ENCODE results near the gene MYT1.

The MYT1 gene

GRCh38 chr20:64155258-64156135 lies 8.8 kb upstream of the MYT1 start:
- peak; percentile 31 for DNase-seq

DNA sequence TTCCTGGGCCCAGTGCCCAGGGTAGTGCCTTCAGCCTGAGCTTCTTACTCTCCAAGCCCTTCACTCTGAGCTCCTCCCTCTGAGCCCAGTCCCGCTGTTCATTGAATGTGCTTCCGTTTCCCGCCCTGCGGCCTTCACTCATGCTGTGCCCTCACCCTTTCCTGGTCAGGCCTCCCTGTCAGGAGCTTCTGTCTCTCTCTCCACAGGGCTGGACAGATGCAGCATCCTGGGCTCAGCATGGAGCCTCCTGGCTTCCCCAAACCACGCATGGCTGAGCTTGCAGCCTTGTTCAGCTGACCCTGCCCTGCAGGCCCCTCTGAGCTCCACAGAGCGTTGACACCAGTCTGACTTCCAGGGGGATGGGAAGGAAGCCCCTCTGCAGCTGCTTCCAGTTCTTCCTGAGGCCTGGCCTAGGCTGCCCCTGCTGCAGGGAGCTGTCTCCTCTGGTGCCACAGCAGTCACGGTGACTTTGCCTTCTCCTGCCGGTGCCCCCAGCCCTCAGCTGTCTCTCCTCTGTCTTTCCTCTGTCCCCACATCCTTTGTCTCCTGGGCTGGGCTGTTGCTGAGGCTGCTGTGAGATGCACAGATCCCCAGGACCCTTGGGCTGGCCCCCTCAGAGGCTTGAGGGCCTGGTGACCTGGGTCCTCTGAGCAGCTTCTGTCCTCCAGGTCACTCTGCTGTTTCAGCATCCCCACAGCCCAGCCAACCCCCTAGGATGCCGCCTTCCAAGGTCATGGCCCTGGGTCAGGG lies 7.9 kb upstream of the MYT1 start:
- DNase-seq = peak; percentile 82

- DNase-seq = no peak
These were observed 7.1 kb upstream of the MYT1 start for GRCh38 chr20:64156886-64157875.

- no peak for DNase-seq
These were observed 6.4 kb upstream of the MYT1 start for GRCh38 chr20:64157878-64158277.

DNA sequence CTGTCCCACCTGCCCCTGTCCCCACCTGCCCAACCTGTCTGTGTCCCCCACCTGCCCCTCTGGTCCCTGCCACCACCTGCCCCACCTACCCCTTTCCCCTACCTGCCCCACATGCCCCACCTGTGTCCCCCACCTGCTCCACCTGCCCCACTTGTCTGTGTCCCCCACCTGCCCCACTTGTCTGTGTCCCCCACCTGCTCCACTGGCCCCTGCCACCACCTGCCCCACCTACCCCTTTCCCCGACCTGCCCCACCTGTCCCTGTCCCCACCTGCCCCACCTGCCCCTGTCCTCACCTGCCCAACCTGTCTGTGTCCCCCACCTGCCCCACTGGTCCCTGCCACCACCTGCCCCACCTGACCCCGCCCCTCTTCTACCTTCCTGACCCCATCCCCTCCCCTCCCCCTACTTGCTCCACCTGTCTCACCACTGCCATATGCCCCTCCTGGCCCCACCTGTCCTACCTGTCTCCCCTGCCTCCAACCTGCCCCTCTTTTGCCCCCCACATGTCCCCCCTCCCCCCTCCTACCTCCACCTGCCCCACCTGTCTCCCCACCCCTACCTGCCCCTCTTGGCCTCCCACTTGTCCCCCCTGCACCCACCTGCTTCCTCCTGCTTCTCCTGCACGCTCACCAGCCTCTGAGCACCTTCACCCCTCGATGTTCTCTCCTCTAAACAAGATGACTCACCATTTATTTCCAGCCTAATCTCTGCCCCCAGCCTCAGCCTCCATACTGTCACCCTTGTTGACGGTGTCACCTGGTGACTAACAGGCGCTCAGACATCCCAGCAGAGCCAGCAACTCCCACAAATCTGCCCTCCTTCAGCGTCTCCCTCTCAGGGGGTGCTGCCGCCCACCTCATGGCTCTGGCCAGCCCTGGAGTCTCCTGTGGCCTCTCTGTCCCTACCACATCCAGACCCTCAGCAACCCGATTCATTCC lies 5.6 kb upstream of the MYT1 start:
- no peak for DNase-seq

DNA sequence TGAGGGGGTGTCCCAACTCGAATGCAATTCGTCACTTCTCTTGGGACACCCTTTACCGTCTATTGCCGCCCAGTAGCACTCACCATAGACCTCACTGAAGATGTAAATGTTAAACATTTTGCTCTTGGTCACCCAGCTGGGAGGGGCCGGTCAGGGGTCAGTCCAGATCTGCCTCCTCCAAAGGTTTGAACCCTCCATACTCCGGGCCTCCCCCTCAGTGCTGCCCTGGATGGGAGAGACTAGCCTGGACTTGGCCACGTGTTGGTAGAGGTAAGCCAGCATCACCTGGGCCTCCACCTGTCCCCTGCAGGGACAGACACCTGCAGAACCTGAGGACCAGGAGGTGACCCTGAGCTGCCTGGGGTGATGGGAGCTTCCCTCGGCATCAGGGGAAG lies 5.0 kb upstream of the MYT1 start:
- DNase-seq = no peak

- DNase-seq = no peak
These were observed 4.5 kb upstream of the MYT1 start for GRCh38 chr20:64159711-64160110.

DNA sequence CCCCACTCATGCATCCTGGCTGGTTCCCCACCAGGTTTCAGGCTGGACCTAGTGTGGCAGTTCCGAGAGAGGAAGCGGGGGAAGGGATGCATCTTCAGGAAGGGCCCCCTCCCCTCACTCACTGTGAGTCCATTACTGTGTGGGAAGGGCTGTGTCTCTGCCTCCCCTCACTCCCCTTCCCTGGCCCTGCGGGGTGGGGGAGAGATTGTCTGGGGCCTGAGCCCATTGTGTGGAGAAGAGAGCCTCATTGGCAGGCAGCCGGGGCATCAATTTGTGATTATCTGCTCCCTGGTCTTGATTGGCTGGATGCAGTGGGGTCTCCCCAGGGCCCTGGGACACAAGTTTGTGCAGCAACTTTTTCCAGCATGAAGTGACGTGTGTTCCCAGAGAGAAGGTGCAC lies 4.1 kb upstream of the MYT1 start:
- DNase-seq = peak; percentile 50

- DNase-seq = peak; percentile 63
These were observed 3.5 kb upstream of the MYT1 start for GRCh38 chr20:64160526-64161355.

DNA sequence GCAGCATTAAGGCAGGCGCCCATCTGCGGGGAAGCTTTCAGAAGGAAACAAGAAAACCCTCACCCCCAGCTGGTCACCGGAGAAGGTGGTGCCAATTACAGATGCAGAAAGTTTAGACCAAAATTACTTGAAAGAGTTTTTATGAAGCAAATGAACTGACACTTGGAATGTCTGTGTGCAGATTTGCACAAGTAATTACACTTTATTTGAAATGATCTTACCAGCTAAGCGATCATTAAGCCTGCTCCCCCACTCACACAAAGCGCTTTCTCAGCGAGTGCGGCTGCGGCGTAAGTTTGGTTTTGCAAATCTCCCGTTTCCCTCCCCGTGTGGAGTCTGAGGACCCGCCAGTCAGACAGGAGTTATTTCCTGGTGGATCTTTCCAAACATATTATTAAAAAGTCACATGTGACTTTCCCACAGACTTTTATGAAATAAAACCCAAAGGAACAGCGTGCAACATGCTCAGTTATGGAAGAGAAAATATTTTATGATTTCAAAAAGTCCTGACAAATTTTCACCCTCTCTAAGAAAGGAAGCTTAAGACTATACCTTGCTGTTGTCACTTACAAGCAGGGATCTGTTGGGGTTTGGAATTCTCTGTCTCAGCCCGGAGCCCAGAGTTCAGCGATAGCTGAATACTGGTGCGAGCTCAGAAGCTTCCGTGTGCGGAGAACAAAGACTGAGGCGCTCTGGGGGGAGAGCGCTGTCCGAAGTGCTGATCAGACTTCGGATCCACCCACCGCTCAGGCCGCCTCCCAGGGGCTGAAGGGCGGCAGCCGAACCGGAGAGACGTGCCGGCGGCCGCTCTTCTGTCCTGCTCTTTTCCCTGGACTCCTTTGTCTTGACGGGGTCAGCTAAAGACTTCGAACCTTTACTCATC lies 2.7 kb upstream of the MYT1 start:
- DNase-seq = no peak

GRCh38 chr20:64162239-64162910 lies 1.9 kb upstream of the MYT1 start:
- DNase-seq = no peak

DNA sequence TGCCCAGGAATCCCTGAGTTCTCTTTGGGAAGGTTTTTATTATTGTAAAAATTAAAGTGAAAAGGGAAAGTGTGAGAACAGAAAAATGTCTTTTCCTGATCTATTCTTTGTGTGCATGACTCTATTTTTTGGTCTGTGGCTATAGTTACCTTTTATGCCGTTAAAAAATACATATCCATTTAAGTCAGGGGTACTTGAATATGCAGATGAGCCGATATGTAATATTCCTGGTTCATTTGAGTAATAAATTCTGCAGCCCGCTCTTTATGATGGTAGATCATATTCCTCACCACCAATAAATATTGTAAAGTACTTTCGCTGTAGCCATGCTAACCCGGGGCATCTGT lies 503 bp upstream of the MYT1 start:
- DNase-seq = no peak

- no peak for DNase-seq
These were observed 1.8 kb downstream of the MYT1 start for GRCh38 chr20:64165866-64166600.

DNA sequence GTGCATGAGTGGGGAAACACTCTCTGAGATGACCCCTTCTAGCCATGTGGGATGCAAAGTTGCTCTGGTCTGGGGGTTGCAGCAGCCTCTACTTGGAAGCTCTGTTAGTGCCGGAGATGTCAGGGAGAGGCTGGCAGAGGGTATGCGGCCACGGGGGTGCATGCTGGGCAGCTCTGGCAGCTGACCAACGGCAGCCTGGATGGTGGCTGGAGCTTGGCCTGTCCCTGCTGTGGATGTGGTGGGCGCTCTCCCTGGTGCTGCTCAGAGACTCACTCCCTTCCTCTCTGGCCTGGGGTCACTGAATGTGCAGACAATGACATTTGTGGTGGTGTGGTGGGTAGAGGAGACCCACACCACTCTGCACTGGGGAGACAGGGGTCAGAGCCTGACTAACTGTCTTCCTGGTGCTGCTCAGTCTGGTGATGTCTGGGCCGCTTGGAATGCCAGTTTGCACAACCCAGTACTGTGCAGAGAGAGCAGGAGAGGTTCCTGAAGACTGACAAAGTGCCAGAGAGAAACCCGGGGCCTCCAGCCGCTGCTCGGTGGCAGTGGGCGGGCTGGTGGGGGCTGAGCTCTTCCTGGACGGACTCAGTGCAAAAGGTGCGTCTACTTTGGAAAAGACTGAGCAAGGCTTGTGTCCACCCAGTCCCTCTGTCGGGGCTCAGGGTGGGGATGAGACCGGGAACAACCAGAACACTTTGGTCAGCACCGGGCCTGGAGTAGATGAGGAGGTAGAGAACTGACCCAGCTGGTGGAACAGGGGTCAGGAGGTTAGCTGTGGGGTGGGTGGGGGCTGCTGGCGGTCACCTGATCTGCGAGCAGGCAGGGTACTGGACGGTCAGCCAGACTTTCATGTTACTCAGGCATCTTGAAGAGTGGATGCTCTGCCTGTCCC lies 2.7 kb downstream of the MYT1 start:
- no peak for DNase-seq

GRCh38 chr20:64167676-64168075 lies 3.4 kb downstream of the MYT1 start:
- DNase-seq = no peak

GRCh38 chr20:64168381-64169090 lies 4.3 kb downstream of the MYT1 start:
- DNase-seq = no peak

GRCh38 chr20:64169091-64169560 lies 4.9 kb downstream of the MYT1 start:
- DNase-seq = no peak

Data from NCI-H1092 treated with DMSO at 0.1 percent for 48 hours (cell line).